GM06990 (cell line): Measurements from ENCODE around the gene EZR.

Source experiments
- DNase-seq: peaks from one replicate; pipeline ENCODE4 v3.0.0-alpha.2; 2011; ENCODE audit not compliant: insufficient read length; ENCODE audit errors: extremely low read depth
- H3K27me3 ChIP-seq: replicated peaks from 2 replicates; pipeline ENCODE4 v1.6.0; 2011; ENCODE audit warnings: low read length; ENCODE audit not compliant: control insufficient read depth, insufficient read depth
- H3K36me3 ChIP-seq: 2 replicates; pipeline ENCODE4 v1.5.1; 2011; ENCODE audit warnings: low read length; ENCODE audit not compliant: control insufficient read depth, insufficient read depth
- H3K4me3 ChIP-seq: replicated peaks from 2 replicates; pipeline ENCODE4 v1.5.1; 2011; ENCODE audit warnings: low read depth, mild to moderate bottlenecking, control low read depth, low read length
- TF ChIP-seq, protein P1 (sequence below): IDR thresholded peaks from 2 replicates; pipeline ENCODE4 v1.5.1; 2011; ENCODE audit warnings: low read length, control low read depth, mild to moderate bottlenecking, inconsistent platforms; ENCODE audit not compliant: insufficient read depth, poor library complexity, severe bottlenecking

Gene EZR

GRCh38 chr6:158847786-158848185 lies 28.6 kb upstream of the EZR start:
- Histone ChIP-seq H3K4me3 (no peak overlapping the region), H3K36me3 (no peaks in the 10 kb centered on the region), H3K27me3 (no peaks in the 10 kb centered on the region)
- DNase-seq: no peak
- TF ChIP-seq, protein P1, sequence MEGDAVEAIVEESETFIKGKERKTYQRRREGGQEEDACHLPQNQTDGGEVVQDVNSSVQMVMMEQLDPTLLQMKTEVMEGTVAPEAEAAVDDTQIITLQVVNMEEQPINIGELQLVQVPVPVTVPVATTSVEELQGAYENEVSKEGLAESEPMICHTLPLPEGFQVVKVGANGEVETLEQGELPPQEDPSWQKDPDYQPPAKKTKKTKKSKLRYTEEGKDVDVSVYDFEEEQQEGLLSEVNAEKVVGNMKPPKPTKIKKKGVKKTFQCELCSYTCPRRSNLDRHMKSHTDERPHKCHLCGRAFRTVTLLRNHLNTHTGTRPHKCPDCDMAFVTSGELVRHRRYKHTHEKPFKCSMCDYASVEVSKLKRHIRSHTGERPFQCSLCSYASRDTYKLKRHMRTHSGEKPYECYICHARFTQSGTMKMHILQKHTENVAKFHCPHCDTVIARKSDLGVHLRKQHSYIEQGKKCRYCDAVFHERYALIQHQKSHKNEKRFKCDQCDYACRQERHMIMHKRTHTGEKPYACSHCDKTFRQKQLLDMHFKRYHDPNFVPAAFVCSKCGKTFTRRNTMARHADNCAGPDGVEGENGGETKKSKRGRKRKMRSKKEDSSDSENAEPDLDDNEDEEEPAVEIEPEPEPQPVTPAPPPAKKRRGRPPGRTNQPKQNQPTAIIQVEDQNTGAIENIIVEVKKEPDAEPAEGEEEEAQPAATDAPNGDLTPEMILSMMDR: no peak

GRCh38 chr6:158847012-158847529 lies 27.9 kb upstream of the EZR start:
- H3K36me3 ChIP-seq: no peaks in the 10 kb centered on the region
- TF ChIP-seq, protein P1: no peak
- DNase-seq: no peak
- H3K27me3 ChIP-seq: no peaks in the 10 kb centered on the region
- H3K4me3 ChIP-seq: no peak overlapping the region

GRCh38 chr6:158843751-158844683 lies 24.8 kb upstream of the EZR start:
- Histone ChIP-seq H3K4me3 (no peak overlapping the region), H3K36me3 (no peaks in the 10 kb centered on the region), H3K27me3 (no peaks in the 10 kb centered on the region)
- TF ChIP-seq, protein P1: no peak
- DNase-seq: no peak

- Histone ChIP-seq H3K4me3 (no peak overlapping the region), H3K36me3 (no peaks in the 10 kb centered on the region), H3K27me3 (no peaks in the 10 kb centered on the region)
- DNase-seq: no peak
- TF ChIP-seq, protein P1: no peak
These were observed 22.2 kb upstream of the EZR start for GRCh38 chr6:158841358-158841757.

DNA sequence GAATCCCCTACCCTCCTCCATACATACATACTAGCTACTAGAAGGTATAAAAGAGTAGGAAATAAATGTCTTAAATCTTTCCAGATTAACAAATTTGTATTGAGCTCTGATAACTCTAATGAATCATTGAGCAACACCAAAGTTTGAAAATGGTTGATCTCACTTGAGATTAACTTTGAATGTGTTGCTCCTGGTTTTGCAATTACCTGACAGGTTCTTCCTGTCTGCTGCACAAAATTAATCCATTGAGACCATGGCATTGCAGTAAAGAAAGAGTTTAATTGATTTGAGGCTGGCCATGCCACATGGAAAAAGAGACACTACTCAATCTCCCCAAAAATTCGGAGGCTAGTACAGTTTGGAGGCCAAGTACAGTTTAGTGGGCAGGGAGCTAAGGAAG lies 21.3 kb upstream of the EZR start:
- no peak for DNase-seq
- Histone ChIP-seq H3K27me3 (no peaks in the 10 kb centered on the region), H3K4me3 (no peak overlapping the region), H3K36me3 (no peaks in the 10 kb centered on the region)
- TF ChIP-seq, protein P1: no peak
